Activated naive CD8-positive, alpha-beta T cell (primary cell): ENCODE data around the gene ALPK3.

ENCODE experiments used
- H3K27ac Mint-ChIP-seq: one replicate; pipeline ENCODE4 v1.8.0; 2021; ENCODE audit warnings: mixed read lengths
- H3K27me3 Mint-ChIP-seq: one replicate; pipeline ENCODE4 v1.8.0; 2021; ENCODE audit warnings: mixed read lengths
- H3K36me3 Mint-ChIP-seq: one replicate; pipeline ENCODE4 v1.8.0; 2021; ENCODE audit warnings: mixed read lengths
- H3K4me1 Mint-ChIP-seq: one replicate; pipeline ENCODE4 v1.8.0; 2021; ENCODE audit warnings: low read depth, mixed read lengths
- H3K4me3 Mint-ChIP-seq: one replicate; pipeline ENCODE4 v1.8.0; 2021; ENCODE audit warnings: mild to moderate bottlenecking, mixed read lengths
- H3K9me3 Mint-ChIP-seq: one replicate; pipeline ENCODE4 v1.8.0; 2021; ENCODE audit warnings: low read depth, mixed read lengths

Gene ALPK3

DNA sequence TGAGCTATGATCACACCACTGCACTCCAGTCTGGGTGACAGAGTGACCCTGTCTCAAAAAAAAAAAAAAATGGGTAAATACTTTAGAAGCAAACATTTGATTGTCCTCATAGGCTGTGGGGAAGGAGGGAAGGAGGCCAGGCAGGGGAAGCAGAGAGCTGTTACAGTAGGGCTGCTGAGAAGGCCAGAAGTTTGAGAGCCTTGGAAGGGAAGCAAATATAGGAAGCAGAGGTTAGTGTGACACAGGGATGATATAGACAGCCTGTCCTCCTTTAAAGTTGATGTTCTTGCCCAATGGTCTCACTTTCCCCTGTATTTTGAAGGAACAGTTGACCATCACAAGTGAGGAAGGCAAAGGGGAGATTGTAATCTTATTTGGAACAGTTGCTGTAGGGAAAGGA is 5.3 kb upstream of the ALPK3 start:
- H3K4me3 Mint-ChIP-seq, result no peak overlapping the region

DNA sequence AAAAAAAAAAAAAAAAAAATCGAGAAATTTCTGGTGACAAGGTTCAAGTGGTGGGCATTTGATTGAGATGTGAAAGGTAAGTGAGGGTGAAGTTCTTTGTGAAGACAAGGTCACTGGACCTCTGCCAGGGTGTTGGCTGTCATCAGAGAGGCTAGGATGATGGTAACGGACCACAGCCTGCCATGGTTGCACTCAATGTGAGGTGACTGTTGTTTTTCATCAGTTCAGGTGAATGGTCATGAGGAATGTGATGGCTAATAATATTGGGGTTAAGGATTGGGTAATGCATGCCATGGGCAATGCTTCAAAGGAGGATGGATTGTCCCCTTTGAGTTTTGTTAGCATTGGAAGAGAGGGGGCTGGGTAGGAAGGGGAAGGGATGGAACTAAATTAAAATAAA is 4.3 kb upstream of the ALPK3 start:
- H3K9me3 Mint-ChIP-seq, result no peaks in the 10 kb centered on the region
- no peak overlapping the region for H3K4me3 Mint-ChIP-seq
- H3K4me1 Mint-ChIP-seq, result peaks cover 3% of the 10 kb centered on the region
- no peak overlapping the region for H3K27ac Mint-ChIP-seq
- H3K27me3 Mint-ChIP-seq, result peaks cover 6% of the 10 kb centered on the region
- no peaks in the 10 kb centered on the region for H3K36me3 Mint-ChIP-seq

More for the DNA sequence above, 5.3 kb upstream of the ALPK3 start:
- H3K27me3 Mint-ChIP-seq, result peaks cover 6% of the 10 kb centered on the region
- no peak overlapping the region for H3K27ac Mint-ChIP-seq
- no peaks in the 10 kb centered on the region for H3K9me3 Mint-ChIP-seq
- H3K36me3 Mint-ChIP-seq, result no peaks in the 10 kb centered on the region
- H3K4me1 Mint-ChIP-seq, result peaks cover 3% of the 10 kb centered on the region

DNA sequence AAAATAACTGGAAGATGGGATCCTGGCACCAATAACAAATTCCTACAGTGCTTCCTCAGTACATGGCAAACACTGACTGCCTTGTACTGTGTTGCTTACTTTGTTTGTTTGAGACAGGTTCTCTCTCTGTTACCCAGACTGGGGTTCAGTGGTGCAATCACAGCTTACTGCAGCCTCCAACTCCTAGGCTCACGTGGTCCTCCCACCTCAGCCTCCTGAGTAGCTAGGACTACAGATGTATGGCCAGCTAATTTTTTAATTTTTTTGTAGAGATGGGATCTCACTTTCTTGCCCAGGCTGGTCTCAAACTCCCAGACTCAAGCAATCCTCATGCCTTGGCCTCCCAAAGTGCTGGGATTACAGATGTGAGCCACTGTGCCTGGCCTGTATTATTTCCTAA is 3.7 kb upstream of the ALPK3 start:
- Mint-ChIP-seq H3K27me3 (peaks cover 6% of the 10 kb centered on the region), H3K4me3 (no peak overlapping the region), H3K4me1 (peaks cover 9% of the 10 kb centered on the region), H3K36me3 (no peaks in the 10 kb centered on the region), H3K27ac (no peak overlapping the region), H3K9me3 (no peaks in the 10 kb centered on the region)

DNA sequence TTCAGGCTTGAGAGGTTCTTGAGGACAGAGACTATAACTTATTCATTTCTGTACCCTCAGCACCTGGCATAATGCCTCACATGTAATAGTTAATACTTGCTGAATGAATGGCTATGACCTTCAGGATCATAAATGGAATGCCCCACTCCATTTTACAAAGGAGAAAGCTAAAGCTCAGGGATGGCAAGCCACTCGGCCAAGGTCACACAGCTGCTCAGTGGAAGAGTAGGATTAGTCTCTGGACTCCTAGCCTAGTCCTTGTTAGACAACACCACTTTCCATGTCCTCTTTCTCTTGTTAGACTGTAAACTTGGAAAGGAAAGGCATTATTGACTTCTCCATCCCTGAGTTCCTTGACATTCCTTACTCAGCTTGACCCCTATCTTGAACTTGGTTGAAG is 3.2 kb upstream of the ALPK3 start:
- Mint-ChIP-seq H3K27me3 (peaks cover 6% of the 10 kb centered on the region), H3K4me3 (no peak overlapping the region), H3K9me3 (no peaks in the 10 kb centered on the region), H3K4me1 (peaks cover 10% of the 10 kb centered on the region), H3K36me3 (no peaks in the 10 kb centered on the region), H3K27ac (no peak overlapping the region)

DNA sequence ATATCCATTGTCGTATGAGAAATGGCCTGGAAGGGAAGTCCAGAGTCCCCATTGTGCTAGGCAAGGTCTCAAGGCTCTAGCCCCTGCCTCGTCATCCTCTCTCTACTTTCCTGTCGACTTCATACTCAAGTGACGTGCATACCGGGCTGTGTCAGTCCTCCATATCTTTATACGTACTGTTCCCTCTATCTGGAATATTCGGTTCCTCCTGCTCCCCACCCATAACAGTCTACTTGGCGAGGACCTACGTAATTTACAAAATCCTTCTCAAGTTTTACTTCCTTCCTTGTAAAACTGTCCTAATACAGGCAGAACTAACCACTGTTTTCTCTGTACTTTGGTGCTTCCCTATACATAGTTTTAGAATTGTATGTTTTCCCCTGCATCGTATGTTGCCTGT is 2.2 kb upstream of the ALPK3 start:
- H3K4me3 Mint-ChIP-seq, result no peak overlapping the region
- no peaks in the 10 kb centered on the region for H3K36me3 Mint-ChIP-seq
- H3K4me1 Mint-ChIP-seq, result peaks cover 12% of the 10 kb centered on the region
- H3K27me3 Mint-ChIP-seq, result peaks cover 6% of the 10 kb centered on the region
- H3K9me3 Mint-ChIP-seq, result no peaks in the 10 kb centered on the region
- H3K27ac Mint-ChIP-seq, result no peak overlapping the region

DNA sequence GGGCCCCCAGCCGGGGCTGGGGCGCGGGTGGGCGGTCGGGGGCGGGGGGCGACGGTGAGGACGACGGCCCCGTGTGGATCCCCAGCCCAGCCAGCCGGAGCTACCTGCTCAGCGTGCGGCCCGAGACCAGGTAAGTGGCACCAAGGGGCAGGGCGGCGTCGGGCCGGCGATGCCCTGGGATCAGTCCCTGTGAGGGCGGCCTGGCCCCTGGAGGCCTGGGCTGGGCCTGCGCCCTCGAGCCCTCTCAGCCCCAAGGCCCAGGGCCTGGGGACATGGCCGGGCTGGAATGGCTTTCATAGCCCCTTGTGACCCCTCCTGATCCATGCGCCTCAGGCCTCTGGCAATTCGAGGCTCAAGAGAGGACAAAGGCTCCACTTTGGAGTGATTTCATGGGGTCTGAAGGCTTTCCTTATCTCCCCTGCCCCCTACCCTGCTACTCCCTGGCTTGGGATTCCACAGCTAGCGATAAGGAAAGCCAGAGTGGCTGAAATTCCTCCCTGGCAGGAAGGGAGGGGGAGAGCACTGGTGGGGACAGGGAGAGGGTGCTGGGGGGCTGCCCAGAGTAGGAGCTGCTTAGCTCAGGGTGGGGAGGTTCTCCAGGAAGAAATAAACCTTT is 418 bp downstream of the ALPK3 start:
- Mint-ChIP-seq H3K27me3 (peaks cover 6% of the 10 kb centered on the region), H3K4me1 (peaks cover 12% of the 10 kb centered on the region), H3K36me3 (no peaks in the 10 kb centered on the region), H3K9me3 (no peaks in the 10 kb centered on the region), H3K4me3 (no peak overlapping the region), H3K27ac (no peak overlapping the region)

DNA sequence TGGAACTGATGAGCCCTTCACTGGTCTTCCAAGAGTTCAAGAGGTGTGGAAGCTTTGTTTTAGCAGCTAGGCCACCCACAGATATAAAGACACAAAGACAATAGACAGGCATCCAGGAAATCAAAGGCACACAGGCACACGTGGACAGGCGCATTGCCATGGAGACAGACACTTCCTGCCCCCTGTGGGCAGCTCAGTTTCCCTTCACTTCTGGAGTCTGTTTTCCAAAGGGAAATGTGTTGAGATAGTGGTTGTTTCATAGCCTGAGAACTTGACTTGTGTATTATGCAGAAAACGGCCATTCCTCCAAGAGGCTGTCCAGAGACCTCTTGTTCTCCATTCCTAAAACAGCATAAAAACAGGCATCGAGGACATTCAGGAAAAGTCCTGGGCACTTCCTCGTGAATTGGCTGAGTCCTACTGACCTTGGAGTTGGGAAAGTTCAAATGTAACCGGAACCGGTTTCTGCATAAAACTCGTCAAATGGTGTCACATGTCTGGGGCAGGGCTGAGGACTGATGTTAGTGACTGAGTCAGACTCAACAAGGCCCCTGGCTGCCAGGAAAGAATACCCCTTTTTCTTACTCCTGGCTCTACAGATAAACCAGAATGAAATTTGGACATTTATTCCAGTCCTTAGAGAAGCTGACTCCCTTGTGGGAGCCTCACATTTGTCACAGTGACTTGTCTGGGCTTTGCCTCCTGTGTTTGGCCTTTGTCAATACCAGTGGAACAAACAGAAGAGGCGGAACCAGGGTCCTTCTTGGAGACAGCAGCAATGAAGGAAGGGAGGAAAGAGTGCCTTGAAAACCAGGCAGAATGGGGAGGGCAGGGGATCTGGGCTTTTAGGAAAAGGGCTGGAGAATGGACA is 1.3 kb downstream of the ALPK3 start:
- Mint-ChIP-seq H3K4me1 (peaks cover 12% of the 10 kb centered on the region), H3K27me3 (peaks cover 6% of the 10 kb centered on the region), H3K4me3 (peak overlapping the region; percentile 53), H3K27ac (peak overlapping the region; percentile 50), H3K36me3 (no peaks in the 10 kb centered on the region), H3K9me3 (no peaks in the 10 kb centered on the region)

DNA sequence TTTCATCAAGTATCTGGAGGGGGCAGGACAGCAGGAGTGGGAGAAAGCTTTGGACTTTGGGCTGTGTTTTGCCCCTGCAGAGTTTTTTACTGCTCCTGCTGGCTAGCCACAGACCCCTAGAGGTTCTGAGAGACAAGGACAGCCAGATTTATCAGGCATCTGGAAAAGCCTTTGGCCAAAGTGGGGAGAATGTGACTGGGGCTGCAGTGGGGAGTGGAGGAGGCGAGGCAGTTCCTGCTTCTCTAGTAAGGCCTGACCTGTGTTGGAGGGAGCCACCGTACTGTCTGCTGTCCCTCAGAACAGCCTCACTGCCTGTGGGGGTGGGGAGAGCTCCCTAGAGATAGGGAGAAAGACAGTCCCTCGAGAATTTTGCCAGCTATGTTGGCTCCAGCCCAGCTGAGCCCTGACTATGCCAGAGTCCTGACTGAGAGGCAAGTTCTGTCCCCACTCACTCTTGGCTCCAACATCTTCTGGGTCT is 2.2 kb downstream of the ALPK3 start:
- Mint-ChIP-seq H3K36me3 (no peaks in the 10 kb centered on the region), H3K27me3 (peaks cover 6% of the 10 kb centered on the region), H3K4me1 (peaks cover 12% of the 10 kb centered on the region), H3K9me3 (no peaks in the 10 kb centered on the region), H3K27ac (no peak overlapping the region), H3K4me3 (no peak overlapping the region)

DNA sequence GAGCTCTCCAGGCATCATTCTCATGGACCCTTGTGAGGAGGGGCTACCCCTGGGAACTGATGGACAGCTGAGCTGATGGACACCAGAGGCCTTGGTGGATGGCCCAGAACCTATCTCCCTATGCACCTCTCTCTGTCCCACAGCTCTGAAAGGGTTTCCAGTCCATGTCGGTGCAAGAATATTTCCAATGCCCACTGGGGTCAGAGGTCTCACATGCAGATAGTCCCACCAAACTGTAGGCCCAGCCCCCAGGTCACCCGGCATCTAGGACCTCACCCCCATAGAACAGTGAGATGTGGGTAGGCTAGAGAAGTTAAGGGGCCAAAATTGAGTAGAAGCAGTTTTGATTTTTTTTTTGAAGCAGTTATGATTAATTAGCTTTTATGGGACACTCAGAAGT is 2.6 kb downstream of the ALPK3 start:
- H3K4me1 Mint-ChIP-seq, result peaks cover 12% of the 10 kb centered on the region
- peaks cover 6% of the 10 kb centered on the region for H3K27me3 Mint-ChIP-seq
- H3K36me3 Mint-ChIP-seq, result no peaks in the 10 kb centered on the region
- H3K4me3 Mint-ChIP-seq, result no peak overlapping the region
- H3K9me3 Mint-ChIP-seq, result no peaks in the 10 kb centered on the region
- no peak overlapping the region for H3K27ac Mint-ChIP-seq

DNA sequence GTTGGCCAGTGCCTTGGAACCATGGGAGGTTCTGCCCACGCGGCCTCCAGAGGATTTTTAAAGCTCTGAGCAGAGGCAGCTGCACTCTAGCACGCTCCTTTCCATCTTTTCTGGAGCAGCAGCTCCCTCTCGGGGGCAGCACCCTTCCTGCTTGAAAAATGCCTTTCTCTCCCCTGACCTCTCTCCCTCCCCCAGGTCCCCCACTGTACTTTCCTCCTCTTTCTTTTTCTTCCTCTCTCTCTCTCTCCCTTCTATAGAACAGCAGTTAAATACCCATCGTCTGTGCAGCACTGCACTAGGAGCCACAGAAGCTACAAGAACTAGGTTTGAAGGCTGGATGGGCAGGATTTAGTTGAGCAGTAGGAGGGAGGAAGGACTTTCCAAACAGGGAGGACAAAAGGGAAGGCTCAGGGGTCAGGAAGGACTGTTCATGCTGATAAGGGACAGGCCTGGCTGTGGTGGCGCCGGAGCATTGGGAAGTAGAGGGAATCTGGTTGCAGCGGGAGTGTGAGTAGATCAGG is 4.4 kb downstream of the ALPK3 start:
- no peak overlapping the region for H3K4me3 Mint-ChIP-seq
- peaks cover 10% of the 10 kb centered on the region for H3K4me1 Mint-ChIP-seq
- no peak overlapping the region for H3K27ac Mint-ChIP-seq
- H3K36me3 Mint-ChIP-seq, result no peaks in the 10 kb centered on the region
- H3K9me3 Mint-ChIP-seq, result no peaks in the 10 kb centered on the region
- peaks cover 1% of the 10 kb centered on the region for H3K27me3 Mint-ChIP-seq

DNA sequence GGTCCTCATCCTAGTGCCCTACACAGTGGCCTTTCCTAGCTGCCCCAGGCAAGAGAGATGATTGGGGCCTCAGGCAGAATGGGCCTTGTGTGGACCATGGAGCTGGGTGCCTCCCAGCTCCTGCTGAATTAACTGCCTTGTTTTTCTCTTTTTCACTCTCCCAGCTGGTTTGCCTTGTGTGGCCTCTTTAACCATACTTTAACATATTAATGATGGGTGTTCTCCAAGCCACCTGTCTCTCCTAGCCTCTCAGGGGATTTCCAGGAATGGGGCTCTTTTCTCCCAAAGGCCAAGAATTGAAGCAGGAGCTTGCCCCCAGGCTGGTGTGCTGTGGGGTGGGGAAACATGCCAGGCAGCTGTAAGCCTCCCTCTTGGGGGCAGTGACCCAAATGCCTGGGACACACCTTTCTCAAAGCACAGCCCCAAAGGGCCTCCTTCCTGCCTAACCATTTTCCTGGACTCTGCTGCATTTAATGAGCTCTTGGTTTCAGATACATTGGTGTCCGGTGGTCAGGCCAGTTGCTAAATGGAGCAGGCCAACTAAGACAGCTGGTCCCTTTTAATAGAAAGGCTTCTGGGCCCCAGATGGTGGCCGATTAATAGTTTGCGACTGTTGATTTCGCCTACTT is 5.6 kb downstream of the ALPK3 start:
- H3K9me3 Mint-ChIP-seq, result no peaks in the 10 kb centered on the region
- no peaks in the 10 kb centered on the region for H3K27me3 Mint-ChIP-seq
- no peak overlapping the region for H3K4me3 Mint-ChIP-seq
- H3K36me3 Mint-ChIP-seq, result no peaks in the 10 kb centered on the region
- peaks cover 9% of the 10 kb centered on the region for H3K4me1 Mint-ChIP-seq
- H3K27ac Mint-ChIP-seq, result no peak overlapping the region

DNA sequence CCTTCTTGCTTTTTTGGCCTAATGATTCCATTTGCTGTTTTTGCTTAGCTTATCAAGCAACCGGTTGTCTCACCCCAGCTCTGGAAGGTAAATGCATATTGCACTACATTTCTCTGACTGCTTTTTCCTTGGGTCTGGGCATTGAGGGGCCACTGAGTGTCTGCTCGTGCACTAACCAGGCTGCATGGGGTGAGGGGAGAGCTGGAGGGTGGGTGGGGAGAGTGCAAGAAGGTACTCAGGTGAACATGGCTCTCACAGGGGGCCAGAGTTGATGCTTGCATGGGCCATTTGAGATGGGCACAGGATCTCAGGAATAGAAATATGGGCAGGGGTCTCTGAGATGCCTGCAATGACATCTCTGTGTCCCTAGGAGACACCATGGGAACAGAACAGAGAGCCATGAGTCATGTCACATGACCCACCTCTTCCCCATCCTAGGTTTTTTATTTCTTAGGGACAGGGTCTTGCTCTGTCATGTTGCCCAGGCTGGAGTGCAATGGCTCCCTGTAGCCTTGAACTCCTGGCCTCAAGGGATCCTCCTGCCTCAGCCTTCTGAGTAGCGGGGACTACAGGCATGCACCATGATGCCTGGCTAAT is 6.2 kb downstream of the ALPK3 start:
- H3K36me3 Mint-ChIP-seq, result no peaks in the 10 kb centered on the region
- H3K4me1 Mint-ChIP-seq, result peaks cover 4% of the 10 kb centered on the region
- no peaks in the 10 kb centered on the region for H3K27me3 Mint-ChIP-seq
- no peak overlapping the region for H3K27ac Mint-ChIP-seq
- H3K9me3 Mint-ChIP-seq, result no peaks in the 10 kb centered on the region
- H3K4me3 Mint-ChIP-seq, result no peak overlapping the region

DNA sequence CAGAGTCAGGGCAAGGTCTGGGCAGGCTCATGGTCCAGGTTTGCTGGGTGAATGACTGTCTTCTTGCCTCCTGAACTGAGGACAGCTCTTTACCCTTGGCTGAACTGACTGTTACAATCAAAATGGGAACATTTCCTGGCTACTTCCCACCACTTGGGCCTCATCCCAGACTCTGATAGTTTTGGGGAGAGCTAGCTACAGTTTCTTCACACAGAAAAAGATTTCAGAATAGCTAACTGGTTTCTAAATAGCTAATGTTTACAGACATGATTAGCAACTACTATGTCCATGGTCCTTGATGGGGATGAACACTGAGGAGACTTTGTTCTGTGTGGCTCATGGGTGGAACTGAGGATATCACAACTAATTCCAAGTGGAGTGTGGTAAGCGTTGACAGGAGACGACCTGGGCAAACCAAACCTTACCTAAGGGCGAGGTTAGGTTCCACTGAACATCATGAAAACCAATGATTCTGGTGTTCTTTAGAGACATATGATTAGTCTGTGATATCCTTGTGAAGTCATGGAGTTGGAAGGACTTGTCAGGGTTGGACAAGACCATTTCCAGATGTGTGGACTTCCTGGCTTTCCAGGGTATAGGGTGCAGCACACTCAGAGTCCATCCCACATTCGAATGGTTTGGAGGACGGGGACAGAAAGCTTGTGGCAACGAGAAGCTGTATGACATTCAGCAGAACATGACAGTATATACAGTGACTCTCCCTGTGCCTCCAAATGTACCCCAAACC is 7.3 kb downstream of the ALPK3 start:
- no peak overlapping the region for H3K4me3 Mint-ChIP-seq

DNA sequence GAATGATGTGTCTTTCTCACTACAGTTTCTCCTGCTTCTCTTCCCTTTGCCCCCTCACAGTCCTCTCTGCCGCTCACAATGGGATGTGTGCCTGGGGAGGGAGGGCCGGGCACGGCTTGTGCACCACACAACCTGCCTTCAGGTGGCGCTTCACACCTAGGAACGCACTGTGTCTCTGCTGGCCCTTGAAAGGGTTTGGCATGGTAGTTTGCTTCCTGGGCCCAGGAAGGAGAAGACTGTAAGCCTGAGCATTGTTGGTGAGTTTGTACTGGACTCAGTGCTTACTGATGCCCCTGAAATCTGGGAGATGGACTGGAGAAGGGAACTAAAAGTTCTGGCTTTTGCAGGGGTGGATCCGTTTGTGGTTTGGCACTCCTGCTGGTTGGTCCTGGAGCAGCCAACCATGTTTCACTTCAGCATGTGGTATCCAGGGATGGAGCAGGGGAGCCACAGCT is 9.2 kb downstream of the ALPK3 start:
- Mint-ChIP-seq H3K36me3 (no peaks in the 10 kb centered on the region), H3K4me3 (no peak overlapping the region), H3K27me3 (no peaks in the 10 kb centered on the region), H3K4me1 (no peaks in the 10 kb centered on the region), H3K9me3 (no peaks in the 10 kb centered on the region), H3K27ac (no peak overlapping the region)

More for the DNA sequence above, 7.3 kb downstream of the ALPK3 start:
- Mint-ChIP-seq H3K9me3 (no peaks in the 10 kb centered on the region), H3K27ac (no peak overlapping the region), H3K36me3 (no peaks in the 10 kb centered on the region), H3K27me3 (no peaks in the 10 kb centered on the region), H3K4me1 (no peaks in the 10 kb centered on the region)
